ENCODE results near the gene TCAF1.

The TCAF1 gene, protein sequence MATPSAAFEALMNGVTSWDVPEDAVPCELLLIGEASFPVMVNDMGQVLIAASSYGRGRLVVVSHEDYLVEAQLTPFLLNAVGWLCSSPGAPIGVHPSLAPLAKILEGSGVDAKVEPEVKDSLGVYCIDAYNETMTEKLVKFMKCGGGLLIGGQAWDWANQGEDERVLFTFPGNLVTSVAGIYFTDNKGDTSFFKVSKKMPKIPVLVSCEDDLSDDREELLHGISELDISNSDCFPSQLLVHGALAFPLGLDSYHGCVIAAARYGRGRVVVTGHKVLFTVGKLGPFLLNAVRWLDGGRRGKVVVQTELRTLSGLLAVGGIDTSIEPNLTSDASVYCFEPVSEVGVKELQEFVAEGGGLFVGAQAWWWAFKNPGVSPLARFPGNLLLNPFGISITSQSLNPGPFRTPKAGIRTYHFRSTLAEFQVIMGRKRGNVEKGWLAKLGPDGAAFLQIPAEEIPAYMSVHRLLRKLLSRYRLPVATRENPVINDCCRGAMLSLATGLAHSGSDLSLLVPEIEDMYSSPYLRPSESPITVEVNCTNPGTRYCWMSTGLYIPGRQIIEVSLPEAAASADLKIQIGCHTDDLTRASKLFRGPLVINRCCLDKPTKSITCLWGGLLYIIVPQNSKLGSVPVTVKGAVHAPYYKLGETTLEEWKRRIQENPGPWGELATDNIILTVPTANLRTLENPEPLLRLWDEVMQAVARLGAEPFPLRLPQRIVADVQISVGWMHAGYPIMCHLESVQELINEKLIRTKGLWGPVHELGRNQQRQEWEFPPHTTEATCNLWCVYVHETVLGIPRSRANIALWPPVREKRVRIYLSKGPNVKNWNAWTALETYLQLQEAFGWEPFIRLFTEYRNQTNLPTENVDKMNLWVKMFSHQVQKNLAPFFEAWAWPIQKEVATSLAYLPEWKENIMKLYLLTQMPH

DNA sequence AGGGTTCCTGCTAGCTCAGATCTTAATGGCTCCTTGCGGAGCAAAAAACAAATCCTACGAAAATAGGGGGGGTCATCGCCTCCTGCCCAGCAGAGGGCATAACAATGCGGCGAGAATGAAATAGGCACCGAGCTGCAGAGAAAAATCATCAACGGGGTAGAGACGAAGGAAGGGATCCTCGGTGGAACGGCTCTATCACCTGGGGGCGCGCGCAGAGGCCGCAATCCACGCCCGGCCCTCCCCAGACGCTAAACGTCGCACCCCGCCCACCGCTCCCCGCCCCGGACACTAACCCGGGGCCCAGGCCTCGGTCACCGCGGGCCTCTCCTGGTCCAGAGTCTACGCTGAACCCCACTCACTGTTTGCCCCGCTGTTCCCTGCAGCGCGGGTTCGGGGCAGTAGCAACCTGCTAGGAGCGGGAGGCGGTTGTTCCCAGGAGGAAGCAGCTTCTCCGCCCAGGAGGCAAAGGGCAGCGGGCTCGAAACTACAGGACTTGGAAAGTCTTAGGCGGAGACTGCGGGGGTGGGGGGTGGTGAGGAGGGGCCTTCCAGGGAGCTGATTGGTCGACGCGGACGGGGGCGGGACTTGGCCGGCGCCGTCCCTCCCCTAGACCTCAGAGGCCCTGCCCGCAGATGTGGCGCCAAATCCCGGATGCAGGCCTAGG is at the start of gene TCAF1:
TCAF1 (minus strand) TSS at position 509 of the 664 bp plus-strand sequence. CDS start 25,568 bp downstream, outside the sequence.
- peak; percentile 97 for DNase-seq (ENCODE audit: low spot score)

DNA sequence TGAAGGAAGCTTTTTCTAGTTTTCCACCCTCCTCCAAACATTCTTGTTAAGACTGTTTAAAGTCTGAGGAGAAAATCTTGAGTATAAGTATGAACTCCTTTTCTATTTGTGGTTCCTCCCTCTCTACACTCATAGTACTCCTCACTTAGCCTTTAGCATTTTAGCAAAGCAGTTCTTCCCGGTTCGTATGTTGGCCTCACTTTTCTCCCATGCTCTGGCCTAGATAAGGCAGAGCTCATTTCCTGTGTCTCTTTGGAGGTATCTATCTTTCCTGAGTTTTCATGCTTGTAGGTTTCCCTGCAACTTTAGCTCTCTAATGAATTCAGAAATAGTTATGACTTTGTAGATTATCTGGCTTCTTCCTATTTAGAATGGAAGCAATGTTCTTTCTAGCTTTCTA is 46.8 kb upstream of the TCAF1 start:
- DNase-seq (ENCODE audit: low spot score): no peak

DNA sequence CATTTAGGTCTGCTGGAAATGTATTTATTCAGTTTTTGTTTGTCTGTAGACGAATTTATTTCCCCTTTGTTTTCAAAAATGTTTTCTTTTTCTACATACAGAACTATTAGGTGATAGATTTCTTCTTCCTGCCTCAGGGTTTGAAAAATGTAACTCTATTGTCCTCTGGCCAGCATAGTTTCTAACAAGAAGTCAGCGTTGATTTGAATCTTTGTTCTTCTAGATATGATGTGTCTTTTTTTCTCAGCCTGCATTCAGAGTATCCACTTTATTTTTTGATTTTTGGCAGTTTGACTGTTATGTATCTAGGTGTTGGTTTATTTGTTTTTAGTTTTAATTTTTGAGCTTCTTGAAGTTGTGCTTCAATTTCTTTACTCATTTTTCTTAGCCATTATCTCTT is 45.1 kb upstream of the TCAF1 start:
- no peak for DNase-seq (ENCODE audit: low spot score)

DNA sequence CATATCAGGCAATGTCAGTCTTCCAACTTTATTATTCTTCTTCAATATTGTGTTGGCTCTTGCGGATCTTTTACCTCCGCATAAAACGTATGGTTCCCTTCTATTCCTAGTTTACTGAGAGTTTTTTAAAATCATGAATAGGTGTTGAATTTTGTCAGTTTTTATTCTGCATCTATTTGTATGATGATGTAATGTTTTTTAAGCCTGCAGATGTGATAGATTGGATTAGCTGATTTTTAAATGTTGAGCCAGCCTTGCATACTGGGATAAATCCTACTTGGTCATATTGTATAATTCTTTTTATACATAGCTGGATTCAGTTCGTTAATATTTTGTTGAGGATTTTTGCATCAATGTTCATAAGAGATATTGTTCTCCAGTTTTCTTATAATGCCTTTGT is 43.4 kb upstream of the TCAF1 start:
- no peak for DNase-seq (ENCODE audit: low spot score)

DNA sequence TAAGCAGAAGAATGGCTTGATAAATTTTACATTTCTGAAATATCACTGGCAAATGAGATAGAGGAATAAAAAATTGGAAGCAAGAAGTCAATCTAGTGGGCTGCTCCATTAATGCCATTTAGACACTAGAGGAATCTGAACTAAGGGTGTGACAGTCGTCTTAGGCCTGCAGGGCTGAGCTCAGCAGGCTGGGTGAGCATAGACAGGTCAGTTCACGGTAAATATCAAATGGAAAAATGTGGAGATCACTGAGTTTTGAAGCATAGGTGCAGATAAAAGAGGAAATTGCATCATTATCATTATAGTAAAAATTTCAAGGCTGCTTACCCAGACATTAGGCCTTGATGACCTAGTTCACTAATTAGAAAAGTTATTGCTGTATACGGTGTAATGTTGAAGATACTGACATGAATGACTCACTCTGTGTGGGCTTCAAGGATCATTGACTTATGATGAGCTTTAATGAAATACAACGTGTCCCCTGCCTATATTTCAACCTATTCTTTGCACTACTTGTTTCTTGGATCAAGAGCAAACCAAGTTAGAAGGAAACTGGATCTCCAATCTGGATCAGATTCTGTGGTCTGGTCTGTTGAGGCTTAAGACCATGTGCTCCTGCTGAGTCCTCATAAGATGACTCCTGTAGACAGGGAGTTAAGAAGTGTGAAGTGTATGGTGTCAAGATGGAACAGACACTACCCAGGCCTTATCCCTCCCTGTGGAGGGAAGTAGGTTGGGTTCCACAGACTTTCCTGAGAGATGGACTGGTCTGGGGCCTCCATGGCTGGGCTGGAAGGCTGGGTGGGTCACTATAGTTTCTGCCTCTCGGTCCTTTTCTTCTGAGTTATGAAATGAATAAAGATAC is 36.6 kb upstream of the TCAF1 start:
- no peak for DNase-seq (ENCODE audit: low spot score)

DNA sequence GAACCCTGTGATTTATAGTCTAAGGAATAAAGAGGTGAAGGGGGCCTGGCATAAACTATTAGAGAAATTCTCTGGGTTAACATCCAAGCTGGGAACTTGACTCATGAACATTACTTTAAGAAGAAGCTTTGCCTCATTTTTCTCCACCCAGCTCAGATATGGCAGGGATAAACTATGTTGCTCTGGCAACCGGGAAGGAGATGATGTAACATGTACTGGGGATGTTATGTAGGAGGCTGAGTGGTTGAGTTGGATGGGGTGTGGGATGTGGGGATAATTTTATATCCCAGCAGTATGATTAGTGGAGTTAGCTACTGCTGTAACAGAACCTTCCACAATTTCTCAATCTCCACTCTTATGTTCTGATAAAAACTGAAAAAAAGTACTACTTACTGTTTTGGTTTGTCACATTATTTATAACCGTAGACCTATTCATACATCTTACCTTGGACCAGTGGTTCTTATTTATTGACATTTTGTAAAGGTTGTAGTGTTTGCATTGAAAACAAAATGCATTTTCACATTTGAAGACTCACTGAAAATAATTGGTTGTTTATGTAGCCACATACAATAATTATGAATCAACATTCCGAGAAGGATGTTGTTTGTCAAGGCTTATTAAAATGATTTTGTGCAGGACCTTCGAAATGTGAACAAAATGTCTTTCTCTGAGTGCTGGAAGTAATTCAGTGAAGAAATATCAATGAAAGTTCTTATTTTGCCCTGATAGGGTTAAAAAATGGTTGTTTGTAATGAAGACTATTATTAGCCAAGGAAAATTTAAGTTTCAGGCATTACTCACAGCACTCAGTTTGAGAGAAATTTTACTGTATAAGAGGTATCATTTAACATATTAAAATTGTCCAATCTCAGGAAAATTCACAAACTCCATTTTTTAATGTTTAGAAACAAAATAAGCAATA is 34.4 kb upstream of the TCAF1 start:
- DNase-seq (ENCODE audit: low spot score): no peak

DNA sequence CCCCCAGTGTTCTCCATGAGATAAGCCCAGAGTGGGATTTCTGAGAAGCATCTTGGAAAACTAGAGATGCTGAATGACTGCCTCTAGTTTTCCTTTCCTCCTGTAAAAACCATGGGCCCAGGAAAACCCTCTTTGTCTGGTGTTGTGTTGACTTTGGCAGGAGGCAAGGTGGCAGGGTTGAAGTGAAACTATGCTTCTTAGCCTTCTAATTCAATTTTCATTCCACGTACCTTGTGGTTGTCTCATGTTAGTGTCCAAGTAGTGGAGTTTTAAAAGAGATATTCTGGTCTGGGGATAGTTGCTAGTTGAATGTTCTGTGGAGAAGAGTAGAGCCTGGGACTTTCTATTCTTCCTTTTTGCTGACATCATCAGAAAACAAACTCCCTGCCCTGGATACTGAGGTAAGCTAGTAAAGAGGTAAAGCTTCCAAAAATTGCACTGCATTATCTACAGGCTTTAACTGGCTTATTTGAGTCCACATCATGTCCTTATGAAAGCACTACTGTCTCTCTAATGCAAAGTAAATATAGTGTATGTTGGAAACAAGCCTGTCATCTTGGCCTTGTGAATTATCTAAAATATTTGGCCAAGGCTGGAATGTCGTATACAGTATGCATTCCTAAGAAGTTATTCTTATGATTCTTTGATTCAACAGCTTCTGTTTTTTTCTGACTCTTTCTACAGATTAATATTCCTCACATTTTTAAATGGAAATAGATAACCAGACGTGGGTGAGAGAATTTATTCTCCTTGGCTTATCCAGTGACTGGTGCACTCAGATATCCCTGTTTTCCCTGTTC is 32.8 kb upstream of the TCAF1 start, which contains the start of gene OR2F2:
OR2F2 (plus strand) TSS at position 708 of the 800 bp plus-strand sequence; CDS start at position 708, 0 bp downstream.
- DNase-seq (ENCODE audit: low spot score): no peak

DNA sequence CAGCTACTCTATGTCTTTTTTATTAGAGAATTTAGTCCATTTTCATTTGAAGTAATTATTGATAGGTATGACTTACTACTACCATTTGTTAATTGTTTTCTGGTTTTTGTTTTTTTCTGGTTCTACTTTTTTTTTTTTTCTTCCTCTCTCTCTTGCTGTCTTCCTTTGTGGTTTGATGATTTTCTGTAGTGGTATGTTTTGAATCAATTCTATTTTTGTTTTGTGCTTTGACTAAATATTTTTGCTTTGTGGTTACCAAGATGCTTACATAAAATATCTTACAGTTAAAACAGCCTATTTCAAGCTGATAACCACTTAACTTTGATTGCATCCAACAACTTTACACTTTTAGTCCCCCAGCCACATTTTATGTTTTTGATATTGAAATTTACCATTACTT is 29.8 kb upstream of the TCAF1 start:
- DNase-seq (ENCODE audit: low spot score): no peak

DNA sequence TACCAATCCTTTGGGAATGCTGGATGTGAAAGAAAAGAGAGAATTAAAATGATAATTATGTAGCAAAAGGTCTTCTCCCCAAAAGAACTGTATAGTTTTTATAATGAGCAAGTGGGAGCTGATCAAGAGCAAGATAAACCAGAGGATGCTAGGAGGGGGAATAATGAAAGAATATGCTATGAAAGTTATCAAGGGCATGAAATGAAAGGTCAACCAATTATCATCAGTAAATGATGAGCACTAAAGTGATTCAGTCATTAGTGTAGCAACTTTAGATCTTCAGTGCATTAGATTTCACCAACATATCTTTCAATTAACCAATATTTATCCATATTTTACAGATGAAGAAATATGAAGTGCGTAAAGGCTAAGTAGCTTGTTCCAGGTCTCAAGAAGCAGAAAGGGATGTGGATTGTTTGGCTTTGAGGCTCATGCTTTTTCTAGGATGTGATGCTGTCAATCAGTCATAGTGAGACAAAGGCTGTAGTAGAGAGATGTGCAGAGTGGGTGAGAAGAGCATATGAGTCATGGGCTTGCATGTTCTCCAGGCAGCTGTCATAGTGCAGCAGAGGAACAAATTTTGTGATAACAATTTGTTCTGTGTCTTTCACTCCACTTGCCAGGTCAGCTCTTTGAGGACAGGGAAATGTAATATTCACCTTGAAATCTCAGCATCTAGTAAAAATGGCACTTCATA is 27.4 kb upstream of the TCAF1 start:
- no peak for DNase-seq (ENCODE audit: low spot score)

DNA sequence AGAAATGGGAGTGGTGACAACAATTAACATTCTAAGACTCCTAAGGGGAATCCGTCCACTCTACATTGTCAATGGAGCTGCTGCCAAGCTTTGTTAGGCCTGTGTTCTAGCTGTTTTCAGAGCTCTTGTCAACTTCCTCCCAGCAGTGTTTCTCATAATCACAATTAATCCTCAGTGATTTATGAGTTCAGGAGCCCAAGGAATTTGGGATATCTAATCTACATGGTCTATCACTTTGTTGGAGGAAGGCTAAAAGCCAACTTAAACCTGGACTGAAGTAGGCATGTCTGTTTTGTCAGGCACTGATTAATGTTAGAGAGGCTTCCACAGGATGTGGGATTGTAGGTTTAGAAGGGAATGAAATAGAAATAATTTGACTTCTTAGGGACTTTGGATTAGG is 22.9 kb upstream of the TCAF1 start:
- no peak for DNase-seq (ENCODE audit: low spot score)

DNA sequence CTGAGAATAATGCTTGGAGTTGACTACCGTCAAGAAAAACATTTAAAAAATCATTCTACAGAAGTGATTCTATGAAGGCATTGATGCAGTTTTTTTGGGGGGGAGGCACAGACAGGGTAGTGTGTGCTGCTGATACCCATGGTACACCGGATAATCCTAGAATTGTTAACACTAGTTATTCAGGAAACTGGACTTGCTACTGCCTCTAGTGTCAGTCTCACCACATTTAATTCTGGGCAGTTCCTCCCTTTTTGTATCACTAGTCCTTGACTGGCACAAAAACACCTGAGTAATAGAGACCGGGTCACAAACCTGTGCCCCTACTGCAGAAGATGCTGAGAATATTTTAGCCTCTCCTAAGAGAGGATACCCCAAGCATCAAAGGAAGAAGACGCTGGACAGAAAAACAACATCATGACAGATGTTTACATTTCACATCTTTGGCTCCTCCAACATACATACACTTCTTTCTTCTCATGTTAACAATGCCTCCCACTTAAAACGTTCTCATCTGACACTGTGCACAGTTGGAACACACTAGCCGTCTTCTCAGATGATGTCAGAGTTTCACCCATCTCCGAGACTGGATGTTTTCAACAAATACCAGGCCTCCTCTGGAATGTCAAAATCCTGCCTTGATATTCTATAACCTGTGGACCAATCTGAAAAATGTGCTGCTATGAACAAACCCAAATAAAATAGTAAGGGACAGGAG is 13.1 kb upstream of the TCAF1 start:
- DNase-seq (ENCODE audit: low spot score): no peak

DNA sequence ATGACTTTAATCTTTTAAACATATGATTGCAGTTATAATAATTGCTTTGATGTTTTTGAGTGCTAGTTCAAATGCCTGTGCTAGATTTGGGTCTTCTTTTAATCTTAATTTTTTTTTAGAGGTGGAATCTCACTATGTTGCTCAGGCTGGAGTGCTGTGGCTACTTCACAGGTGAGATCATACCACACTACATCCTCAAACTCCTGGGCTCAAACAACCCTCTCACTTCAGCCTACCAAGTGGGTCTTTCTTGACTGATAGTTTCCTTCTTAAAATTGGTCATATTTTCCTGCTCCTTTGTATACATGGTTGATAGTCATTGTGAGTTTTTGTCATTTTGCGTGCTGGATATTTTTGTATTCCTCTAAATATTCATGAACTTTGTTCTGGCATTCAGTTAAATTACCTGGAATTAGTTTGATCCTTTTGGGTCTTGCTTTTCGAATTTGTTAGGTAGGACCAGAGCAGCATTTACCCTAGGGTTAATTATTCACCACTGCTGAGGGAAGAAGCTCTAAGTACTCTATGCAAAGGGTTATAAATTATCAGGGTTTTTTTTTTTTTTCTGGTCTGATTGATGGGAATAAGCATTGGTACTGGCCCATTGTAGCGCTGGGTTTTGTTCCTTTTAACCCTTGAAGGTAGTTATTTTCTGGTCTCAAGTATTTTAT is 12.1 kb upstream of the TCAF1 start:
- DNase-seq (ENCODE audit: low spot score): no peak

DNA sequence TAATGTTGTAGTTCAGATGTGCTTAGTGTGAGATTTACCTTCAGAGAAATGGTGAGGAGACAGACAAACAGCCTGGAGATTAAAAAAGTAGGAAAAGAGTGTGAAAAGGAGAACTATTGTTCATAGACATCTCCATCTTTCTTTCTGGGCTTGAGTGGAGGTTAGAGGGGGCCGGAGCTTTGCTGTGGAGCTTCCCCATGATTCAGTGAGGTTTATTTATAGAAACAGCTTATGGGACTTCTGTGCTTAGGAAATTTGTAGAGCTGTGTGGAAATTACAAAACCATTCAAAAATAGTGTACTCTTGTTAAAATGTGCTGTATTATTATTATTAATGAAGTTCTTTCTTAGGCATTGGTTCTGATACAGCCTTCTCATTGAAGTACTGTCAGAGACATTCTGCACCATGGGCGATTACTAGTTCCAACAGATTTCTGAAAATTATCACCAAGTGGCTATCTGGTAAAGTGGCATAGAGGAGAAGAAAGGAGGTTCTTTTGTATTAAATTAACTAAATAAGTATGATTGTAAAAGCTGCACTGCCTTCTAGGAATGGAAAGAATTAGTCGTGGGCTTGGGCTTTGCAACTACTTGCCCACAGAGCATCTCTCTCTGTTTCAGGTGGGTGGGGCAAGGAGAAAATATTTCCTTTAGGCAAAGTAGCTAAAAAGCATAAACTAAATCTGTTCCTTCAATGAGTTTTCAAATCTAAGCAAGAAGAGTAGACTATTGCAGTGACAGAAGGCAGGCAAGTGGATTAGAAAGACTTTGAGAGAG is 8.7 kb upstream of the TCAF1 start:
- no peak for DNase-seq (ENCODE audit: low spot score)

DNA sequence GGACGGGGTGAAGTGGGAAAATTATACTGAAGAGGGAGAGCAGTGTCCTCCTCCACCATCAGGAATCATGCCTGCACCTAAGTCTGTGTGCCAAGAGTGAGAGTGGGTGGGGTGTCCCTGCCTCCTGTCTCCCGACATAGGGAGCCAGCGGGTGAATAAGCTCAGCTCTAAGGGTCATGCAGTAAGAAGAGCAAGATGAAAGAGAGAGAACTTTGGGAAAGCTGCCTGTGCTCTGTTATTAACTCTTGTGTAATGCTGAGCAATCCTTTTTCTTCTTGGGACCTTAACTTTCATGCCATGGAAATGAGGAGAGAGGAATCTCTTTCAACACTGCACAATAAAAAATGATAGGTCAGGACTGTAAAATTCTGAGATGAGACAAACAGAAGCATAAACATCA is 7.9 kb upstream of the TCAF1 start:
- no peak for DNase-seq (ENCODE audit: low spot score)

DNA sequence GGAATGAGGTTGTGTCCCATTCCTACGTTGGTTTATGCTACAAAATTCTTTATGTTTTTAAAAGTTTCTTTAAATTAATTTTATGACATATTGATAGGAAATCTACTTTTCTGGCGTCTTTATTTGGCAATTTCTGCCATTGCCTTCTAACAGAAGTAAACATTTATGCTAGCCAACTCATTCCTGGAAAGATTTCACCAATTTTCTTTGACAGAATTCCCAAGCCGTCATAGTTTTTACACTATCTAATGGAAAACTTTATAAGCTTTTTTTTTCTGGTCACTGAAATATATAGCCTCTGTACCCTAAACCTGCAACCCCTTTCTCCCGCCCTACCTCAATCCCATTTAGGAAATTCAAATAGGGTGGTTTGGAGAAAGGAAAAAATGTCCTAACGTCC is 6.1 kb upstream of the TCAF1 start:
- DNase-seq (ENCODE audit: low spot score): no peak

DNA sequence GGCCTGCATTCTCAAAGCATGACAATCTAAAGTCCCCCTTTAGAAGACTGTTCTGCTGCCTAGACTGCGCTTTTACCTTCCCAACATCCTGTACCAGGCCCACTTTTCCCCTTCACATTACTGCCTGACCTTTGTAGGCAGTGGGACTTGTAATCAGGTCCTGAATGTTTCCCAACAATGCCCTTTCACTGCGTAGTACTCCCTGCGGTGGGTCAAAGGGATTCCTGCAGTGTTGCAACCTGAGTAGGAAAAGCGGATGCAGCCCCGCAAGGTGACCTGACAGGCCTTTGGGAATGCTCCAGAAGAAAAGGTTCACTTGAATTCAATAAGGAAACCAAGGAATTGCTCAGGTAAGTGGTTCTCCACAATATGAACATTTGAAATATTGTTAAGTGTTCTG is 4.9 kb upstream of the TCAF1 start:
- no peak for DNase-seq (ENCODE audit: low spot score)

DNA sequence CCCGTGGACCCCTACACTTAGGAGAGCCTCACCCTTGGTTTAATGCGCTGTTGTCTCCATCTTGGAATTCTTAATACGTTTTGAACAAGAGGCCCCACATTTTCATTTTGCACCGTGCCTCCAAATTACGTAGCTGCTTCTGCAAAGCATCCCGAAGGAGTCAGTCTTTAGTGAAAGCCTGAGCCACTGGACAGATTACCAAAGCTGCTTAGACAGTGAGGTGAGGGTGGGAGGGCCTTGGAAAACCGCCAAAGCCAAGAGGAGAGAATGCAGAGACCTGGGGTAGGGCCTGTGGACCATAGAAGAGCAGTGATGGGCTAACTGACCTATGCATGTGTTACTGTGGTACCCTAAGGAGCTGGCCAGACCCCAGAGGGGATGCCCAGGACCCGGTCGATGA is 4.2 kb upstream of the TCAF1 start:
- no peak for DNase-seq (ENCODE audit: low spot score)

Data from germinal center (tissue), 1 donor.